Upper lobe of left lung (tissue), 4 donors: ENCODE data around the gene AP1G1.

Experiments used
- POLR2A ChIP-seq, 4 donors: fragments of 450-650 bp; IDR thresholded peaks; one replicate each; pipeline ENCODE4 v1.5.1; 2016 to 2017; ENCODE audit warnings: antibody characterized with exemption in 4 of 4, mild to moderate bottlenecking in 2 of 4
- TF ChIP-seq, protein P1 (sequence below), 6 experiments: fragments of 450-650 bp in 4 of 6; fragments of 200-600 bp in 2 of 6; sonication (generic) in 2 of 6; IDR thresholded peaks; one replicate each; pipeline ENCODE4 v1.5.1; 2016 to 2019; ENCODE audit warnings: antibody characterized with exemption in 6 of 6

DNA sequence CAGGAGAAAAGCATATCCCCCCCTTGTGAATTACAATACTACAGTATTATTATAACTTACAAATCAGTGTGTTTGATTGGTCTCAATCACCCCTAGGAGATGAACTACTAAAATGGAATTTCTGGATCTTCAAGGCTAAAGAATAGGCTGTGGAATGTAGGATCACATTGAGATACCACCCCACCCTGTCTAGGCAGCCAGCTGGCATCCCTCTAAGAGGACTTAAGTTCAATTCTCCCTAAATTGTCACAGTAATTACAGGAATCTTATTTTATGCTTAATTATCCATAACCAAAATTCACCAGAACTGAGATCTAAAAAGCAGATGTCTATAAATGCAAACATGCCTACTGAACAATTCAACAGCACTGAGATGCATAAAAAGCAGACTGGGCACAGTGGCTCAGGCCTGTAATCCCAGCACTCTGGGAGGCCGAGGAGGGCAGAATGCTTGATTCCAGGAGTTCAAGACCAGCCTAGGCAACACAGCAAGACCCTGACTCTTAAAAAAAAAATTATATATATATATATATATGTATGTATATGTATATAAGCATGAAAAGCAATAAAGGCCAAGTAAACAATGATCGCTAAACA, 12.0 kb downstream of the AP1G1 start:
- TF ChIP-seq, protein P1, sequence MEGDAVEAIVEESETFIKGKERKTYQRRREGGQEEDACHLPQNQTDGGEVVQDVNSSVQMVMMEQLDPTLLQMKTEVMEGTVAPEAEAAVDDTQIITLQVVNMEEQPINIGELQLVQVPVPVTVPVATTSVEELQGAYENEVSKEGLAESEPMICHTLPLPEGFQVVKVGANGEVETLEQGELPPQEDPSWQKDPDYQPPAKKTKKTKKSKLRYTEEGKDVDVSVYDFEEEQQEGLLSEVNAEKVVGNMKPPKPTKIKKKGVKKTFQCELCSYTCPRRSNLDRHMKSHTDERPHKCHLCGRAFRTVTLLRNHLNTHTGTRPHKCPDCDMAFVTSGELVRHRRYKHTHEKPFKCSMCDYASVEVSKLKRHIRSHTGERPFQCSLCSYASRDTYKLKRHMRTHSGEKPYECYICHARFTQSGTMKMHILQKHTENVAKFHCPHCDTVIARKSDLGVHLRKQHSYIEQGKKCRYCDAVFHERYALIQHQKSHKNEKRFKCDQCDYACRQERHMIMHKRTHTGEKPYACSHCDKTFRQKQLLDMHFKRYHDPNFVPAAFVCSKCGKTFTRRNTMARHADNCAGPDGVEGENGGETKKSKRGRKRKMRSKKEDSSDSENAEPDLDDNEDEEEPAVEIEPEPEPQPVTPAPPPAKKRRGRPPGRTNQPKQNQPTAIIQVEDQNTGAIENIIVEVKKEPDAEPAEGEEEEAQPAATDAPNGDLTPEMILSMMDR (IDR thresholded peaks at IDR 0.05) = no peak
- no peak for TF ChIP-seq POLR2A (IDR thresholded peaks at IDR 0.05)
